Measurements from ENCODE around the gene ELAPOR2.

ELAPOR2 gene

DNA sequence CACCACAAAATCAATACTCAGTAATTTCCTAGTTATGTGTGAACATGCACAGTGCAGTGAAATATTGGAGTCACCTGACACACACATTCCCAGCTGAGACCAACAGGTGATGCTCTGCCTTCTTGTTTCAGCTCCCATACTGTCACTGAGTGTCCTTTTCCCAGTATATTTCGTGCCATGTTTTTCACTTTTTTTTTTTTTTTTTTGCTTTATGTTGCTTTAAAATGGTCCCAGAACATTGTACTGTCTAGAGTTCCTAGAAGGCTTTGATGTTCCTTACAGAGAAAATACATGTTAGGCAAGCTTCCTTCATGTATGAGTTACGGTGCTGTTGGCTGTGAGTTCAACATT lies 45.6 kb downstream of the ELAPOR2 start:
- TF ChIP-seq CREB1 (IDR thresholded peaks at IDR 0.05; ENCODE audit: low read depth), result no peak
- TF ChIP-seq NFIC (IDR thresholded peaks at IDR 0.05), result no peak
- TF ChIP-seq, protein P1, sequence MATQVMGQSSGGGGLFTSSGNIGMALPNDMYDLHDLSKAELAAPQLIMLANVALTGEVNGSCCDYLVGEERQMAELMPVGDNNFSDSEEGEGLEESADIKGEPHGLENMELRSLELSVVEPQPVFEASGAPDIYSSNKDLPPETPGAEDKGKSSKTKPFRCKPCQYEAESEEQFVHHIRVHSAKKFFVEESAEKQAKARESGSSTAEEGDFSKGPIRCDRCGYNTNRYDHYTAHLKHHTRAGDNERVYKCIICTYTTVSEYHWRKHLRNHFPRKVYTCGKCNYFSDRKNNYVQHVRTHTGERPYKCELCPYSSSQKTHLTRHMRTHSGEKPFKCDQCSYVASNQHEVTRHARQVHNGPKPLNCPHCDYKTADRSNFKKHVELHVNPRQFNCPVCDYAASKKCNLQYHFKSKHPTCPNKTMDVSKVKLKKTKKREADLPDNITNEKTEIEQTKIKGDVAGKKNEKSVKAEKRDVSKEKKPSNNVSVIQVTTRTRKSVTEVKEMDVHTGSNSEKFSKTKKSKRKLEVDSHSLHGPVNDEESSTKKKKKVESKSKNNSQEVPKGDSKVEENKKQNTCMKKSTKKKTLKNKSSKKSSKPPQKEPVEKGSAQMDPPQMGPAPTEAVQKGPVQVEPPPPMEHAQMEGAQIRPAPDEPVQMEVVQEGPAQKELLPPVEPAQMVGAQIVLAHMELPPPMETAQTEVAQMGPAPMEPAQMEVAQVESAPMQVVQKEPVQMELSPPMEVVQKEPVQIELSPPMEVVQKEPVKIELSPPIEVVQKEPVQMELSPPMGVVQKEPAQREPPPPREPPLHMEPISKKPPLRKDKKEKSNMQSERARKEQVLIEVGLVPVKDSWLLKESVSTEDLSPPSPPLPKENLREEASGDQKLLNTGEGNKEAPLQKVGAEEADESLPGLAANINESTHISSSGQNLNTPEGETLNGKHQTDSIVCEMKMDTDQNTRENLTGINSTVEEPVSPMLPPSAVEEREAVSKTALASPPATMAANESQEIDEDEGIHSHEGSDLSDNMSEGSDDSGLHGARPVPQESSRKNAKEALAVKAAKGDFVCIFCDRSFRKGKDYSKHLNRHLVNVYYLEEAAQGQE (IDR thresholded peaks at IDR 0.05; ENCODE audit: low read depth), result no peak
- no peak for TF ChIP-seq TAF1 (IDR thresholded peaks at IDR 0.05; ENCODE audit: low read depth)
- no peak for TF ChIP-seq FOXM1 (IDR thresholded peaks at IDR 0.05; ENCODE audit: borderline replicate concordance, low read depth)
- no peak for TF ChIP-seq EGR1 (IDR thresholded peaks at IDR 0.05)
- no peak for TF ChIP-seq ZBTB7A (IDR thresholded peaks at IDR 0.05; ENCODE audit: low read depth)

DNA sequence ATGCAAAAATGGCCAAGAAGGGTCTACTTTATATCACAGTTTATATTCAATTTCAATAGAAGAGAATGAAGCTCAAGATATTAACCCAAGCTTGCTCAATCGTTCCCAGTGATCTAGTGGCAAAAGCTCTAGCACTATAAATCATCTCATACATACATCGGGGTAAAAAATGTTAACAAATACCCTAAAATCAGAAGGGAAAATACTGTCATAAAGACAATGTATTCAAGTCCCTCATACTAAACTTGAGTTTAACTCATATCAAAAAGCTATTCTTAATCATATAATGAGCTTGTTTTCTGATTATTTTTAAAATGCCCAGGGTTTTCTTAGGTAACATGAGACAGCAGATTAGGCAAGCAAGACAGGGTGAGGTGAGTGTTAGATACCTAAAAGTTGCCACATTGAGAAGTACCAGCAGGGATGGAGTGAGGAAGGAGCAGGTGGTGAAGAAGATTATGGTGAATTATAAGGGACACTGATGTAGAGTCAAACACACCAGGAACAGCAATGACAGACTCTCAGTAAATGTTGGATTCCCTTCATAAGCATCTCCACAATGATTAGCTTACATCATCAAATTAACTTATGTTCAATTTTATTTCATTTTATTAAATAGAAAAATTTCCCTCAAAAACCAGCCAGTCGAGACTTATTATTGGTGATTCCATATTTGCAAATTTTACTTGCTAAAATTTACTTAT lies 46.2 kb downstream of the ELAPOR2 start:
- TF ChIP-seq ZBTB7A (IDR thresholded peaks at IDR 0.05; ENCODE audit: low read depth), result no peak
- TF ChIP-seq RAD21 (IDR thresholded peaks at IDR 0.05; ENCODE audit: low read depth), result no peak
- TF ChIP-seq, protein P1 (IDR thresholded peaks at IDR 0.05; ENCODE audit: low read depth), result no peak
- TF ChIP-seq USF1 (IDR thresholded peaks at IDR 0.05), result no peak
- TF ChIP-seq CEBPB (IDR thresholded peaks at IDR 0.05), result no peak
- TF ChIP-seq EGR1 (IDR thresholded peaks at IDR 0.05), result no peak
